DOHH2 (cell line): ENCODE measurements around the gene SOST.

Experiments used
- EZH2phosphoT487 ChIP-seq: fragments of 200-600 bp; sonication (generic); IDR thresholded peaks from 2 replicates; pipeline ENCODE4 v1.6.1; 2017; ENCODE audit warnings: borderline replicate concordance, mild to moderate bottlenecking, antibody characterized with exemption, low read length, moderate library complexity, mixed read lengths
- TF ChIP-seq, protein P1 (sequence below): fragments of 200-600 bp; sonication (generic); IDR thresholded peaks from one replicate; pipeline ENCODE4 v1.5.1; 2014; ENCODE audit warnings: antibody characterized with exemption, mild to moderate bottlenecking, low read depth, low read length; ENCODE audit not compliant: poor library complexity, severe bottlenecking

GRCh38 chr17:43722870-43723665 is 35.5 kb downstream of the SOST start:
- TF ChIP-seq, protein P1, sequence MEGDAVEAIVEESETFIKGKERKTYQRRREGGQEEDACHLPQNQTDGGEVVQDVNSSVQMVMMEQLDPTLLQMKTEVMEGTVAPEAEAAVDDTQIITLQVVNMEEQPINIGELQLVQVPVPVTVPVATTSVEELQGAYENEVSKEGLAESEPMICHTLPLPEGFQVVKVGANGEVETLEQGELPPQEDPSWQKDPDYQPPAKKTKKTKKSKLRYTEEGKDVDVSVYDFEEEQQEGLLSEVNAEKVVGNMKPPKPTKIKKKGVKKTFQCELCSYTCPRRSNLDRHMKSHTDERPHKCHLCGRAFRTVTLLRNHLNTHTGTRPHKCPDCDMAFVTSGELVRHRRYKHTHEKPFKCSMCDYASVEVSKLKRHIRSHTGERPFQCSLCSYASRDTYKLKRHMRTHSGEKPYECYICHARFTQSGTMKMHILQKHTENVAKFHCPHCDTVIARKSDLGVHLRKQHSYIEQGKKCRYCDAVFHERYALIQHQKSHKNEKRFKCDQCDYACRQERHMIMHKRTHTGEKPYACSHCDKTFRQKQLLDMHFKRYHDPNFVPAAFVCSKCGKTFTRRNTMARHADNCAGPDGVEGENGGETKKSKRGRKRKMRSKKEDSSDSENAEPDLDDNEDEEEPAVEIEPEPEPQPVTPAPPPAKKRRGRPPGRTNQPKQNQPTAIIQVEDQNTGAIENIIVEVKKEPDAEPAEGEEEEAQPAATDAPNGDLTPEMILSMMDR, result no peak
- no peak for TF ChIP-seq EZH2phosphoT487
